ENCODE results near the gene CRADD.
"Not testable (repeated sequence)": the region's sequence is repeated elsewhere in the genome, so short reads cannot be mapped to it uniquely, and the experiment has no call there.

Gene CRADD

GRCh38 chr12:93740751-93741150 is 63.6 kb downstream of the CRADD start:
- DNase-seq: no peak

DNA sequence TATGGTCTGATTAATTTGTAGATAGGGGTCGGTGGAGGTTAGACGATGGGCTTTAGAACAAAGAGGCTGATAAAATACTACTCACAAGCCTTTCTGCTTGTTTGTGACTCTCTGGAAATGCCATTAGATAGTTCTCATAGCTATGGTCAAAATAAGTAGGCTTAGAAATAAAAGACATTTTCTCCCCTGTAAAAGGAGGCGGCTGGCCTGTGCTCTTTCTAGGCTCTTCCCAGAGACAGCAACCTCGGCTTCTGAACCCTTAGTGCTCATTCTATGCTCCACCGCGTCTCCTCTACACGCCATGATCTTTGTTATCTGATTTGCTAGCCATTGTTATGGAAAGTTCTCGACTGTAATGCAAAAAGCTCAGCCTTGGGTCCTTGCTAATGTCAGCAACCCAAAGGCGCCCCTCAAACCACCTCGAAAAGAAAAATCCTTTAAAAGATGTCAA is 64.5 kb downstream of the CRADD start:
- DNase-seq: peak in 1 of 2 experiments; percentile 1

DNA sequence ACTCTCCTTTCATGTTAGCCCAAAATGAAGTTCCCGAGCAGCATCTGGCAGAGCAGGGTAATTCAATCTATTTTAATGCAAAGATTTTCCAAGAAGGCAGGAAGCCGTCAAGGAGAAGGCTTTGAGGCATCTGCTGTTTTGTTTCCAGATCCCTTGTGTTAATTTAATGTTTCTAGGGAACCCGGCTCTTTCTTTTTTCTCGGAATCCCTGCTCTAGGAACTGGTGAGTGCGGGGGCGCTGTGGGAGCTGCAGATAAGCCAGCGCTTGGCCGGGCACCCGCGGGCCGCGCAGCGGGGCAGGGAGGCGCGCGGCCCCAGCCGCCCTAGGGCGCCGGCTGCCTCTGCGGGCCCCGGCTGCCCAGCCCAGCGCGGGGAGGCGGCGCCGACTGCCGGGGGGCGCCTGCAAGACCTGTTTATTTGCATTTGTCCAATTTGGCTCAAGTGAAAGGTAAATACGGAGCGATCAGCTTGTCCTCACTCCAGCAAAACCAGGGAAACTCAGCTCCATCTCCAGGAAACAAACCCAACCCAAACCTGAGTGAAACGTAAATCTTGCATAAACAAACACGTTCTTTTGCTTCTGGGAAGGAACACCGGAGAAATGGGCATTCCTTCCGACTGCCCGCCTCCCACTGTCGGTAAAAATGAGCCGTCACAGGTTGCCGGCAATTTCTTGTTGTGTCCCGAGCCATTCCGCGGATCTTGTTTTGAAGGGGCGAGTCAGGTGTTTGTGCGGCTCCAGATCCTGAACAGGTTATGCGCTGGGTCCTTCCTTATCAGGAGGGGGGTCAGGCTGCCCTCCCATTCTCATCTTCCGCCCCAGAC is 65.1 kb downstream of the CRADD start:
- peak; percentile 57 to 58 for DNase-seq

GRCh38 chr12:93743229-93743998 is 66.2 kb downstream of the CRADD start:
- DNase-seq: no peak

GRCh38 chr12:93743999-93744689 is 67.0 kb downstream of the CRADD start:
- no peak for DNase-seq

- DNase-seq: no peak
Measured at GRCh38 chr12:93745286-93745685, 68.1 kb downstream of the CRADD start.

GRCh38 chr12:93746572-93747168 is 69.5 kb downstream of the CRADD start:
- no peak for DNase-seq

GRCh38 chr12:93748672-93749383 is 71.7 kb downstream of the CRADD start:
- DNase-seq: no peak

- no peak for DNase-seq
Measured at GRCh38 chr12:93749515-93749914, 72.3 kb downstream of the CRADD start.

GRCh38 chr12:93750056-93750455 is 72.9 kb downstream of the CRADD start:
- DNase-seq: no peak

GRCh38 chr12:93751864-93752610 is 74.9 kb downstream of the CRADD start:
- no peak for DNase-seq

- no peak for DNase-seq
Measured at GRCh38 chr12:93753285-93753684, 76.1 kb downstream of the CRADD start.

GRCh38 chr12:93753838-93754429 is 76.8 kb downstream of the CRADD start:
- DNase-seq: no peak

- not testable (repeated sequence) for DNase-seq
Measured at GRCh38 chr12:93754859-93755258, 77.7 kb downstream of the CRADD start.

DNA sequence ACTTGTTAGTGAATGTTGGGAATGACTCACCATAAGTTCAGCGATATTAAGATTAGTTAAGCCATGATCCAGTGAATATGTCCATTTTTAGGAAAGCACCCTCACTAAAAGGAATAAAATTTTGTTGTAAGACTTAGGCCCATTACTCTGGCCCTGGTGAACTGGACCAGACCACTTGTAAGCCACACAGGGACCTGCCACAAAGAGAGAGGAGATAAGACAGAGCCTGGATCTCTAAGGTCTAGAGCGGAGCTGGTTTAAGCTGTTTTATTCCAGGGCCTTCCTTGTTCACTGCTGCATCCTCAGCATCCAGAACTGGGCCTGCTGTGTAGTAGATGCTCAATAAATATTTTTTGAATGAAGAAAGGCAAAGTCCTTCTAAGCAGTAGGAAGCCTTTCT is 79.1 kb downstream of the CRADD start:
- no peak for DNase-seq

DNA sequence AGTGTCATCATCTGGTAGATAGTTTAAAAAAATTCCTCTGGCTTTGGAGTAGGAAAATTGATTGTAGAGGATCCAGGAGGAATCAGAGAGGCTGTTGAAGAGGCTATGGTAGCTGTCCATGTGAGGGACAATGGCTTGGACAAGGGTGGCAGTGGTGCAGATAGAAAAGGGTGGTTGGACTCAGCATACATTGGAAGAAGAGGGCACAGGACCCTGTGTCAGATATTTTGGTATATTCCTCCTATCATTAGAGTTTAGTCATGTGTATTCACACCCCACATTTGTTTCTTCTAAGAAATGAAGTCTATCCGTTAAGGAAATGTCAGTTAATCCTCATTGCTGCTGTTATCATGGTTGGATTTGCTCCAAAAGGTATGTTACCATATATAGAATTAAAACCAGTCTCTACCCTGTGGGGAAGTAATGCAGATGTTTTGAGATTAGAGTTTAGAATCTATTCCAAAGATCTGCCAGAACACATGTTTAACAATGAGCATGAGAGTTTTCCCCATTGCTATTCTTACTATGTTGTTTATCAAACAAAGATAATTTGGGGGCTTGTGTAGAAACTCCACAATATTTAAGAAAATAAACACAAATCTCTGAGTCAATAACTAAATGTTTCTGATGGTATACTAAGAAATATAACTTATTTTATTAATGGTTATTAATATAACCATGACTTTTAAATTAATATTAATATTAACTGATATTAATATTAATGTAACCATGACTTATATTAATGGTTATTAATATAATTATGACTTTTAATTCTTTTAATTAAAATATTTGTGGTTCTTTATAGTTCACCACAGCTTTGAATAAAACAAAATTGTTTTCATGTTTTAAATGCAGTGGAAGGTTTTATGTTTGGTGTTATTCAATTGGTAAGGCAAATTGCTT is 80.9 kb downstream of the CRADD start:
- no peak for DNase-seq

- DNase-seq: no peak
Measured at GRCh38 chr12:93758801-93759373, 81.7 kb downstream of the CRADD start.

DNA sequence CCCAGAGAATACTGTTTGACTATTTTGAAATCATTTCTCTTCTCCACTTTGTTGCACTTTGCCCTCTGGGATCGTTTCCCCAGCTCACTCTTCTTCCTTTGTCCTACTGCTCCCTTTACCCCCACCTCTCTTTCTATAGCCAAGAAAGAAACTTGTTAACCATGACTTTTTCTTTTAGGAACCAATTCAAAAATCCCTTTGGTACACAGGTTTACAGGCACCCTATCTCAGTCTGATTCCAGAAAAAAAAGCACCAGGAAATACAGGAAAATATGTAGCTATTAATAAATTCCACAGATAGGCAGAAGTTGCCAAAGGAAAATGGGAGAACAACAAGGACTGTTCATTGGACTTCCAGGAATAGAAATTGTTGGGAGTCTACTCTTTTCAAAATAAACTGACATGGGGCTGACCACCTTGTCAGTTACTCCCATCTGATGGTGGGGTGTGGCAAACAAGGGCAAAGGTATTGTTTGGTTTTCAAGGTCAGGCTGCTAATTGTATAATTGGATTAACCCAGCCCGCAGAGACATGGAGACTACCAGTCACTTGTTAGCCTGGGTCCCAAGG is 82.4 kb downstream of the CRADD start:
- DNase-seq: no peak

DNA sequence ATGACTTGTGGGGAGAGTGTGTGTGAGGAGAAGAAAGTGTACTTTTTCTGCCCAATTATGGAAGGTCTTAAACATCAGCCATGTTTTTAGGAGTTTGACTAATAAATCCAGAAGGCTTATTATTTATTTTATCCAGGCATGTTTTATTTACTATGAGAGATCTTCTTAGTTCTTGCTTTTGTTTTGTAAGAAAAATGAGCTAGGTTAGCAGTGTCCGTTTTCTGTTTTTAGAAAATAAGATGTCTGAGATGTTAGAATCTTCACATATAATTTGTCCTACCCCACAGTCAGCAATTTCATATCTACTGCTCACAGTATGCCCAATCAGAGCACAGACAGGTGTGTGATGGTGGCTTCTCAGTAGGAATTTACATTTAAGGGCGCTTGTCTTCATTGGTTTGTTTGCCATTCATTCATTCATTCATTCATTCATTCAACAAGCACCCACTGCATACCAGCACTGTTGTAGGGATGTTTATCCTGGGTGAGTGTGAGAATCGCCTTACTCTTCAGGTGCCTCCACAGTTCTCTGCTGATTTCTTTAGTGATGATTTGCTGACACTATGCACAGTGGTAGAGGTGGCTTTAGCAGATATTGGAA is 83.2 kb downstream of the CRADD start:
- DNase-seq: no peak

Data from activated CD4-positive, alpha-beta T cell treated with anti-CD3 and anti-CD28 coated beads, Interleukin-2, amount 50 U/mL, for 4 hours (primary cell).